CD4-positive, alpha-beta T cell treated with Interleukin-12 subunit alpha and Interleukin-12 subunit beta, for 1 hour (primary cell): ENCODE data around the gene INPP5A.
"Not testable (repeated sequence)": the region's sequence is repeated elsewhere in the genome, so short reads cannot be mapped to it uniquely, and the experiment has no call there.

Experiments used
- DNase-seq: peaks from one replicate; pipeline ENCODE4 v3.0.0-alpha.2; 2020

Gene INPP5A

GRCh38 chr10:132550366-132551092 is 12.9 kb downstream of the INPP5A start:
- DNase-seq, result no peak

- DNase-seq, result peak; percentile 33
Measured at GRCh38 chr10:132551093-132551807, 13.7 kb downstream of the INPP5A start.

- DNase-seq, result no peak
Measured at GRCh38 chr10:132551808-132552130, 14.2 kb downstream of the INPP5A start.

GRCh38 chr10:132552635-132553034 is 15.0 kb downstream of the INPP5A start:
- not testable (repeated sequence) for DNase-seq

DNA sequence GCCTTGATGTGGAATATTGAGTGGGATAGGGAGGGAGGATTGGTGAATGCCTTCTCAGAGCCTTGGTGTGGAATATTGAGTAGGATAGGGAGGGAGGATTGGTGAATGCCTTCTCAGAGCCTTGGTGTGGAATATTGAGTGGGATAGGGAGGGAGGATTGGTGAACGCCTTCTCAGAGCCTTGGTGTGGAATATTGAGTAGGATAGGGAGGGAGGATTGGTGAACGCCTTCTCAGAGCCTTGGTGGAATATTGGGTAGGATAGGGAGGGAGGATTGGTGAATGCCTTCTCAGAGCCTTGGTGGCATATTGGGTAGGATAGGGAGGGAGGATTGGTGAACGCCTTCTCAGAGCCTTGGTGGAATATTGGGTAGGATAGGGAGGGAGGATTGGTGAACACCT is 16.0 kb downstream of the INPP5A start:
- not testable (repeated sequence) for DNase-seq

DNA sequence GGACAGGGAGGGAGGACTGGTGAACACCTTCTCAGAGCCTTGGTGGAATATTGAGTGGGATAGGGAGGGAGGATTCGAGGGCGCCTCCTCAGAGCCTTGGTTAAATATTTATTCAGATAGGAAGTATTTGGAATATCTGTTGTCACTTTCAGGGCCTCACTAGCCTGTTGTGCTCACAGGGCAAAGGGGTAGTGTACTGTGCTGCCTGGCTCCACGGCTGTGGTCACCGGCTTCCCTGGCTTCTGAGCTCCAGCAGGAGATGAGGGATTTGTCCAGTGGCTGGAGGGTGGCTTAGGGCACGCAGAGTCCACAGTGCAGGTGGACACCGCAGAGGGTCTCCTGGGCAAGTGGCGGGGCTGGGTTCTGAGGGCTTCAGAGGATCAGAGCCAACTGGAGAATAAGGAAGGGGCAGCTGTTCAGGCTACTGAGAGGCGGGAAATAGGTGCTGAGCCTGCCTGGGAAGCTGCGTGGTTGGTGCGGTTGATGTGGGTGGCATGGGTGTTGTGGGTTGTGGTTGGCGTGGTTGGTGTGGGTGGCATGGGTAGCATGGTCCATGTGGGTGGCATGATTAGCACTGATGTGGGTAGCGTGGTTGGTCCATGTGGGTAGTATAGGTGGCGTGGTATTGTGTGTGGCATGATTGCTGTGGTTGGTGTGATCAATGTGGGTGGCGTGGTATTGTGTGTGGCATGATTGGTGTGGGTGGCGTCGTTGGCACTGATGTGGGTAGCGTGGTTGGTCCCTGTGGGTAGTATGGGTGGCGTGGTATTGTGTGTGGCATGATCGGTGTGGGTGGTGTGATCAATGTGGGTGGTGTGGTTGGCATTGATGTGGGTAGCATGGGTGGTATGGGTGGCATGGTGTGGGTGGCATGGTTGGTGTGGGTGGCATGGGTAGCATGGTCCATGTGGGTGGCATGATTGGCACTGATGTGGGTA is 16.7 kb downstream of the INPP5A start:
- DNase-seq, result peak; percentile 32

- DNase-seq, result peak; percentile 44
Measured at GRCh38 chr10:132554991-132555647, 17.5 kb downstream of the INPP5A start.

- DNase-seq, result no peak
Measured at GRCh38 chr10:132555648-132556575, 18.3 kb downstream of the INPP5A start.

- DNase-seq, result no peak
Measured at GRCh38 chr10:132556994-132557441, 19.4 kb downstream of the INPP5A start.

- DNase-seq, result no peak
Measured at GRCh38 chr10:132557696-132558515, 20.3 kb downstream of the INPP5A start.

DNA sequence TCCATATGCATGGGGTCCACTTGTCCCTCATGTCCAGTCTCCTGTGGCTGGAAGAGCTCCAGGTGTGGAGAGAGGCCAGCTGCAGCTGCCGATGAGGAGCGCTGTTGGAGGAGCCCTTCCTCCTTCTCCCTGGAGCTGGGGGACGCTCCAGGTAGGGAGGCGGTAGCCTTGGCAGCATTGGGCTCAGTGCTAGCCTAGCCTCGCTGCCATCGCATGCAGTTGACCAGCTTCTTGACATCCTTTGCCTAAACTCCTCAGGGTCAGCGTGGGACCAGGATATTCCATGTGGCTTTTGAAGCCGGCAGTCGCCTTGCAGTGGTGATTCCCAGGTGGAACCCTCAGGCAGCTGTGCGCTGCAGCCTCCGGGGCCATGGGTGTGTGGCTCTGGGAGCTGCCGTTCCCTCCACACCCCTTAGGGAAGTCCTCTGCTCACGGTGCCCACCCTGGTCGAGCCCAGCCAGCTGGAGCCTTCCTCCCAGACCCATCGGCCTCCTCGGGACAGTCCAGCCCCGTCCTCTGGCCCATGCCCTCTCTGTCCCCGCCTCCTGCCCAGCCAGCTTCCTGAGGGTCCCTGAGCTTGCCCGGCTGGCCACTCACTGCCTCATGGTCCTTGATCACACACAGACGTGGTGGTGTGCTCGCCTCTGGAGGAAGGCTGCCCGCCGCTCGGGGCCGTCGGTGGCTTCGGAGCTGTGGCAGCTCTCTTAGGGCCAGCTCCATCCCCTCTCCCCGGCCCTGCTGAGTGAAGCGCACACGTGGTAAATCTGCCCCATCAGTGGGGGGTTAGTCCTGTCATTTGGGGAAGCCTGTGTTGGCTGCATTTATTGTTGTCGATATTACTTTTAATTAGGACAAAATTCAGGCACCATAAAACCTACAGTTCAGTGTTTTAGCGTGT is 21.2 kb downstream of the INPP5A start:
- no peak for DNase-seq

- DNase-seq, result no peak
Measured at GRCh38 chr10:132559538-132559937, 22.0 kb downstream of the INPP5A start.

DNA sequence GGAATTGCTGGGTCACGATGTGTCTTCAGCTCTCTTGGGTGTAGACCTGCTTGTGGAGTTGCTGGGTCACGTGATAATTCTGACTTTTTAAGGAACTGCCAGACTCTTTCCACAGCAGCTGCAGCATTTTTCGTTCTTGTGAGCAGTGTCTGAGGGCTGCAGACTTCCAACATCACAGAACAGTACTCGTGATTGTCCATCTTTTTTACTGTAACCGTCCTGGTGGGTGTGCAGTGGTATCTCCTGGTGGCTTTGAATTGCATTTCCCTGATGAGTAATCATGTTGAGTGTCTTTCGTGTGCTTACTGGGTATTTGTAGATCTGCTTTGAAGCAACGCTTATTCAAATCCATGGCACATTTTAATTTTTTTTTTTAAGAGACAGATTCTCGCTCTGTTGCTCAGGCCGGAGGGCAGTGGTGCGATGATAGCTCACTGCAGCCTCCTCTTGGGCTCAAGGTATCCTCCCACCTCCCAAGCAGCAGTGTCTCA is 22.7 kb downstream of the INPP5A start:
- DNase-seq, result no peak

GRCh38 chr10:132562177-132562915 is 24.8 kb downstream of the INPP5A start:
- DNase-seq, result no peak

DNA sequence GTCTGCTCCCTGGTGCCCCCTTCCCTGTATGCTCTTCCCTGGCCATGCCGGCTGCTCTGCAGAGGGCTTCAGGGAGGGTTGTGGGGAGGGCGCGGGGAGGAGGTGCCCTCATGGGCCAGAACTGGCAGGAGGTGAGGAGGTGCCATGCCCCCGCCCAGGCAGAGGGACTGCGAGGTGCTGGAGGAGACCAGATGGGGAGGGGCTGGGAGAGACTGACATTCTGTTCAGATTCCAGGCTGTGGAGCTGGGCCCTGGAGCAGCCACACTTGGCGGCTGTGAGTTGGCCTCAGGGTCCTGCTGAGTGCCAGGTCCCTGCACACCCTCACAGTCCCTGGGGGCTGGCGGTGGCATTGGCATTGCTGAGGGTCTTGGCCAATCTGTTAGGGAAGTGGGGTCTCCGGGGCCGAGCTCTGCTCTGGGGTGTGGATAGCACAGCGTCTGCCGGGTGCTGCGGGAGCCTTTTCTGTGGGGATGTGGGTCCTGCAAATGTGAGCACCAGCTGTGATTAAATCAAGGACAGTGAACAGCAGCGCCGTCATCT is 25.4 kb downstream of the INPP5A start:
- DNase-seq, result no peak

DNA sequence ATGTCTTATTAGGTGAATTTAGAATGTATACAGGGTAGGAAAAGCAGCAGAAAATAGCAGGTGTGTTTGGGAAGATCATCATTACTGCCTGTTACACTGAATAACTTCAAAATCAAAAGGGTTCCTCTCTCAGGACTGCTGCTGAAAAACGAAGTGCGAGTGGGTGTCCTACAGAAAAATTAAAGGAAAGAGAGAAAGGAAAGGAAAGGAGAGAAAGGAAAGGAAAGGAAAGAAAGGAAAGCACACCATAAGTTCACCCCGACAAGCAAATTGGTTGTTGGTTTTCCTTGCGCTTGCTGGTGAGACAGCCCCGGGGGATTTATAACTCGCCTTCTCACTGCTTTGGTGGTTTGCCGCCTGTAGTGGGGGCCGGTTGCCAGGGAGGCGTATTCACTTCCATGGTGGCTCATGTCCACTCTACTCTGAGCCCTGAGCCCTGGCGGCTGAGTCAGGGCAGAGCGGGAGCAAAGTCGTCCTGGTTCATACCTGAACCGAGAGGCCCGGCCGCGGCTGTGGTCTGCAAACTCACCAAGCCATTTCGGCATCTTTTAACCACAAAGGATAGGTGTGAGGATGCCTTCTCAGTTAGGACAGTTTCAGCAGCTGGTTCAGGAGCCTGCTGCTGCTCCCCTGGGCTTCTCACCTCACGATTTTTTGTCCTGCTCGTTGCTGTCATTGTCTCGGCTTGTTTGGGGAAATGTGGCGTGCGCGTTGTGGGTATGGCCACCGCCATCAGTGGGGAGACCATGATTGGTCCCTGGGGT is 26.1 kb downstream of the INPP5A start:
- no peak for DNase-seq

GRCh38 chr10:132564249-132564605 is 26.6 kb downstream of the INPP5A start:
- no peak for DNase-seq

- DNase-seq, result no peak
Measured at GRCh38 chr10:132564690-132565089, 27.1 kb downstream of the INPP5A start.
